ENCODE measurements around the gene PALS2.

Gene PALS2

GRCh38 chr7:24595671-24596418 is 22.6 kb downstream of the PALS2 start:
- no peak for DNase-seq

GRCh38 chr7:24597014-24597413 is 23.8 kb downstream of the PALS2 start:
- DNase-seq = no peak

- DNase-seq = no peak
These were observed 28.3 kb downstream of the PALS2 start for GRCh38 chr7:24601600-24601999.

- DNase-seq = no peak
These were observed 29.7 kb downstream of the PALS2 start for GRCh38 chr7:24602860-24603456.

- DNase-seq = no peak
These were observed 31.4 kb downstream of the PALS2 start for GRCh38 chr7:24604630-24605029.

GRCh38 chr7:24608504-24608903 is 35.3 kb downstream of the PALS2 start:
- no peak for DNase-seq

GRCh38 chr7:24609059-24609458 is 35.8 kb downstream of the PALS2 start:
- no peak for DNase-seq

- no peak for DNase-seq
These were observed 36.3 kb downstream of the PALS2 start for GRCh38 chr7:24609570-24609969.

- DNase-seq = no peak
These were observed 37.9 kb downstream of the PALS2 start for GRCh38 chr7:24611130-24611529.

- no peak for DNase-seq
These were observed 44.8 kb downstream of the PALS2 start for GRCh38 chr7:24617957-24618616.

GRCh38 chr7:24619978-24620377 is 46.7 kb downstream of the PALS2 start:
- no peak for DNase-seq

GRCh38 chr7:24622646-24623182 is 49.5 kb downstream of the PALS2 start:
- DNase-seq = no peak

All from NCI-H446 treated with DMSO at 0.1 percent for 48 hours (cell line).